GM19463 (cell line): ENCODE measurements around the gene MAP2K4.
"Not testable (repeated sequence)": the region's sequence is repeated elsewhere in the genome, so short reads cannot be mapped to it uniquely, and the experiment has no call there.

Source experiments
- ATAC-seq: cut with Tn5 transposase; IDR thresholded peaks from one replicate; pipeline ENCODE4 v1.9.1; 2021; ENCODE audit warnings: mild to moderate bottlenecking, moderate library complexity; ENCODE audit not compliant: unreplicated experiment

Gene MAP2K4

DNA sequence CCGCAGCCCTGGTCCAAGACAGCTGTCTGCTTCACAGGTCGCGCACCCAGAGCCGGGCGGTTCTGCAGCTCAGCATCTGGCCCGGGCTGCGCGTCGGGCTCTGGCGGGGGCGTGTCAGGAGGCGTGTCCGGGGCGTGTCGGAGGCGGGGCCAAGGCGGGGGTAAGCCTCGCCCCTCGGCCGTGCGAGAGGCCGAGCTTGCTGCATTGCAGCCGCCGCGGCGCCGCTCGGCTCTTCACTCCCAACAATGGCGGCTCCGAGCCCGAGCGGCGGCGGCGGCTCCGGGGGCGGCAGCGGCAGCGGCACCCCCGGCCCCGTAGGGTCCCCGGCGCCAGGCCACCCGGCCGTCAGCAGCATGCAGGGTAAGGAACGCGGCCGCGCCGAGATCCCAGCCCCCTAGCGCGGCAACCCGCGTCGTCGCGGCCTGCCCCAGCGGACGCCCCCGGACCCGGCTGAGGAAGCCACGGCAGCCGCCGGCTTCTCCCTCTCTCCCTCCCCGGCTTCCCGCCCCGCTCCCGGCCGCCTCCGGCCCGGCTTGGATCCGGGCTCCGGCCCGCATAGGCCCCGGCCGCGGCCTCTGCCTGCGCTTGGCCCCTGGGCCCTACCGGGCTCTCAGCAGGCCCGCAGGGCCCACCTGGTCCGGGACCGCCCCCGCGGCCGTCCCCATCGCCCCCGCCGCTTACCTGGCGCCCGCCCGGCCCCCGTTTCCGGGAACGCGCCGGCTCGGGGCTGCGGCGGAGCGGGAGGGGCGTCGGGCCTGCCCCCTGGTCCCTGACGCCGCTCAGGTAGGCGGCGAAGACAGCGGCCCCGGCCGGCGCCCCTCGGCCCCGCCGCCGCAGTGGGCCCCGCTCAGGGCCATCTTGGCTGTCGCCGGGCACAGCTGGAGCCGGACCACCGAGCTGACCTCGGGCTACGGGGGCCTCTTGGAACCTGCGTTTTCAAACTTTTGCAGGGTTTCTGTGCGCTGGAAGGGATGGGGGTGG, at the start of gene MAP2K4:
Gene MAP2K4 (plus strand): TSS at position 236 of the 981 bp plus-strand sequence. CDS start 10 bp downstream, at position 246.
- ATAC-seq: peak; percentile 93

DNA sequence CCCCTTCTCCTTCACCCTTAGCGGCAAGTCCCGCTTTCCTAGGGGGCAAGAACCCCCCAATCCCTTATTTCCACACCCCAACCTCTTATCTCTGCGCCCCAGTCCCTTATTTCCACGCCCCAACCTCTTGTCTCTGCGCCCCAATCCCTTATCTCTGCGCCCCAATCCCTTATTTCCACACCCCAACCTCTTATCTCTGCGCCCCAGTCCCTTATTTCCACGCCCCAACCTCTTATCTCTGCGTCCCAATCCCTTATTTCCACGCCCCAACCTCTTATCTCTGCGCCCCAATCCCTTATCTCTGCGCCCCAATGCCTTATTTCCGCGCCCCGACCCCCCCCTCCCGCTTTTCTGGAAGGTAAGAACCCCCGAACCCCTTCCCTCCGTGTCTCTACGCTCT, 47.9 kb upstream of the MAP2K4 start:
- not testable (repeated sequence) for ATAC-seq

DNA sequence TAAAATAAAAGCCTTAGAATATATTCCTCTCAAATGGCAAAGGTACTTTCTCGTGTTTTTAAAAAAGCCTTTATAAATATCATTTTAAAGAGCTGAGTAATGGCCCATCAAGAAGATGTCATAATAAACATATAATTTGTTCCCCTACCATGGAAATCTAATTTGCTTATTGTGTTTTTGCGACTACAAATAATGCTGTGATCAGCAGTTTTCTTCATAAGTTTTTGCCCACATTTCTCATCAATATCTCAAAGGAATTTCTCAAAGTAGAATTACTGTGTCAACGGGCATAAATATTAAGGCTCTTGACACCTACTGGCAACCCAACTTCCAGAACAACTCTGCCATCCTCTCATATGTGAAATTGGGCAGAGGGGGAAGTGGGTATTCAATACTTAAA, 40.9 kb upstream of the MAP2K4 start:
- ATAC-seq: no peak

DNA sequence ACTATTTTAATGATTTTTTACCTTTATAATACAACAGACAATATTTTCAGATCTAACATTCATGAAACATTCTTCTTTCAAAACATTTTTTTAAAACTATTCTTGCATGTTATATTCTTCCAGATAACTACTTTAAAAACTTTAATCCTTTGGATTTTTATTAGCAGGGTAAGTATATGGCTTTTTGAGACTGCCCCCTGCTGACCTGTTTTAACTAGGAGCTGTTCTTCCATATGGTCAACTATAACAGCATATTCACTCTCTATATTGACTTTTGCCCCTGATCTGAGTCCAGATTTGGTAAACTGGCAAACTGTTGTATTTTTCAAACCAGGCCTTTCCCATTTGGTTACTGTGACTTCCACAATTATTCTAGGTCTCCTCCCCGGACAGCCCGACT, 39.9 kb upstream of the MAP2K4 start:
- ATAC-seq: no peak

DNA sequence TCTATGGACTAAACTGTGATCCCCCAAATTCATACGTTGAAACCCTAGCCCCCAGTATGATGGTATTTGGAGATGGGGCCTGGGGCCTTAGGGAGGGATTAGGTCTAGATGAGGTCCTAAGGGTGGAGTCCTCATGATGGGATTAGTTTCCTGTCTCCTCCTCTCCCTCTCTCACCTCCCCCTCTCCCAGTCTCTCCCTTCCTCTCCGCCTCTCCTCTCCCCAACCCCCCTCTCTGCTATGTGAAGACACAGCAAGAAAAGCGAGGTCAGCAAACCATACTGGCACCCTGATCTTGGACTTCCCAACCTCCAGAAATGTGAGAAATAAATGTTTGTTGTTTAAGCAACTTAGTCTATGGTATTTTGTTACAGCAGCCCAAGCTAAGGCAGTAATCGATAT, 38.8 kb upstream of the MAP2K4 start:
- ATAC-seq: no peak

DNA sequence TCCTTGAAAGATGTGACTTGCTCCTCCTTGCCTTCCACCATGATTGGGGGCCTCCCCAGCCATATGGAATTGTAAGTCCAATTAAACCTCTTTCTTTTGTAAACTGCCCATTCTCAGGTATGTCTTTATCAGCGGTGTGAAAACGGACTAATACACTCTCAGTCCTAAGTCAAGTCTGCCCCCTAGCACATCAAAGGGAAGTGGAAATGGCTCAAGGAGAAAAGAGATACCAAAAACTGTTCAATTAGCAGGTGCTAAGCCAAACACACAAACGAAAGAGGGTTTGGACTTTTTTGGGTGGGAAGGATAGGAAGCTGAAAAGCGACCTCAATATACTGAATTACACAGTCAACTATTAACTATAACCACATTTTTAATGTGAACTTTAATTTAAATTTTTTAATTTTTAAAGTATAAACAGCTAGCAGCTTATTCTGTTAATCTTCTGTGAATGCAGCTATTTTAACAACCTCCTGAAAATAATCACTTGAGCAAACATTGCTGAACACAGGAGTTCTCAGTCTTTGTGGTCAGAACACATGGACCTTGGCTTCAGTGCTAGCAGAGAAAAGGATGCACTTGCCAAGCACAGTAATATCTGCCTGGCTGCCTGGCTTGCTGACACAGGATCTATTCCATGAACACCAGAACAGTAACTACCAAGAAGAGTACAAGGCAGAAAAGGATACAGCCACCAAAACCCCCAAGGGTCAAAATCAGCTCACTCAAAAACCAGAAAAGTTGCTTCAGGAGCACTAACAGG, 34.3 kb upstream of the MAP2K4 start:
- no peak for ATAC-seq

DNA sequence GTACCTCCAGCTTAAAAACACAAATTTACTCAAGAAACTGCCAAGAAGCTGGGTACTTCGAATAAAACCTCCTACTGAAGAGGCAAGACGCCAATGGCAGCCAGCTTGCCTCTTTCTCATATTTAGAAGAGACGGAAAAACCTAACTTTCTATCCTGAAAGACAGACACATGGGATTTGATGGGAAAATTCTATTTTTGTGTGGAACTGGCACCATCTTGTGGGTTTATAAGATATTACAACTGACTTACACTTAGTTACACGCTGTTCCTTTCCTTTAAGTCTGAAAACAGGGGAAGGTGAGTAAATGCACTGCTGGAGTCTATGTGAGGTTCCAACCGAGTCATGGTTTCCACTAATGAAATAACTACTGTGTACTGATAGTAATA, 33.7 kb upstream of the MAP2K4 start:
- ATAC-seq: no peak

DNA sequence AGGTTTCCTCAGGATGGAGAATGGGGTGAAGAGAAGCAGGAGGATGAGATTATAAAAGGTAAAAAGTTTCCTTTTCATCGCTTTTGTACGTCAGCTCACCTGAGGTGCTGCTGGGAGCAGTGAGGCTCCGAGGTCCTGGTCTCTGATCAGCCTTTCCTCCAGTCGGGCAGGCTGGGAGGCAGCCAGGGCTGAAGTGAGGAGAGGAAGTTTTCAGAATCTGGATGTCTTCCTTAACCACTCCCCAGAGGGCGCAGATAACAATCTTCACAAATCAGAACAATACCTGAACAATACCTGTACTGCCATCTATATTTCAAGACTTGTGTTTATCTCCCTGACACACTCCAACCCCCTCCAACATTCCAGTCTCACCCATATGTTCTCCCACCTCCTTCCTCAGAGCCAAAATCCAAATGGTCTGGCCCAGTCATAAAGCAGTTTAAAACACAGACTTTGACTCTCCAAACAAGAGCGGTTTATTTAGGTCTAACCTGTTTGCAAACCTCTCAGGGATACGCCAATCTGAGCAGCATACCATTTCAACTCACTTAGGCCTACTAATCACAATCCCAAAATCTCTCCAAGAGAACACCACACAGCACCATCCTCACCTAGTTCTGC, 30.2 kb upstream of the MAP2K4 start:
- no peak for ATAC-seq

DNA sequence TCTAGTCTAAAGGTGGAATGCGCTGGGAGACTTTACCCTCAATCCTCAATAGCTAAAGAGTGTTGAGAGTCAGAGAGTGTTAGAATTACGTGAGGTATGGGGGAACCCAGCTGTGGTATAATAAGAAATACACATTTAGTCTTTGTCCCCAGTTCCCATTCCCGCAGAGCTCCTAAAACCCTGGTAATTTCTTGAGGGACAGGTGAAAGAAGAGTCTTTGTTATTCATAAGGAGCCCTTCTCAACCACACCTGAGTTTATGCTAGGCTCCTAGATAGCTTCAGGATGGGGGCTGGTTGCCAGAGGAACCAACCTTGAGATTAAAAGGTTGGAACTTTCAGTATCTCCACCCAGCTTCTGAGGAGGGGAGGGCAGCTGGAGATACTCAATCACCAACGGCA, 29.2 kb upstream of the MAP2K4 start:
- no peak for ATAC-seq

DNA sequence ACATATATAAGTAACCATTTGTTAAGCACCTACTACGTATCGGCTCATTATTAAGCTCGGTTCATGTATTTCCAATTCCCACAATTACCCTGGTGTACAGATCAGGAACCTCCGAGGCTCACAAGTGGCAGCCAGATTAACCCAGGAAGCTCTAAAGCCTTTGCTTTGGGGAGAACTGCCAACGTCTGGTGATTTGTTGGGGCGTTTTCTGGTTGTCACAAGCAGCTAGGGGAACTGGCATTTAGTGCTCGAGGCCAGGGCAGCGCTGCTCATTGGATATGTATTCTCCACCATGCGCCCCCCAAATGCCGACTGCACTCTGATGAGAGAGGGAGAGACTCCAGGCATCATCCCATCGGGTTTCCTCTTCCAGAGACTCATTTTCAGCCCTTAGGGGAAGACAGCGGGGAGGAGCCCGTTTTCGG, 23.9 kb upstream of the MAP2K4 start:
- peak; percentile 26 for ATAC-seq

DNA sequence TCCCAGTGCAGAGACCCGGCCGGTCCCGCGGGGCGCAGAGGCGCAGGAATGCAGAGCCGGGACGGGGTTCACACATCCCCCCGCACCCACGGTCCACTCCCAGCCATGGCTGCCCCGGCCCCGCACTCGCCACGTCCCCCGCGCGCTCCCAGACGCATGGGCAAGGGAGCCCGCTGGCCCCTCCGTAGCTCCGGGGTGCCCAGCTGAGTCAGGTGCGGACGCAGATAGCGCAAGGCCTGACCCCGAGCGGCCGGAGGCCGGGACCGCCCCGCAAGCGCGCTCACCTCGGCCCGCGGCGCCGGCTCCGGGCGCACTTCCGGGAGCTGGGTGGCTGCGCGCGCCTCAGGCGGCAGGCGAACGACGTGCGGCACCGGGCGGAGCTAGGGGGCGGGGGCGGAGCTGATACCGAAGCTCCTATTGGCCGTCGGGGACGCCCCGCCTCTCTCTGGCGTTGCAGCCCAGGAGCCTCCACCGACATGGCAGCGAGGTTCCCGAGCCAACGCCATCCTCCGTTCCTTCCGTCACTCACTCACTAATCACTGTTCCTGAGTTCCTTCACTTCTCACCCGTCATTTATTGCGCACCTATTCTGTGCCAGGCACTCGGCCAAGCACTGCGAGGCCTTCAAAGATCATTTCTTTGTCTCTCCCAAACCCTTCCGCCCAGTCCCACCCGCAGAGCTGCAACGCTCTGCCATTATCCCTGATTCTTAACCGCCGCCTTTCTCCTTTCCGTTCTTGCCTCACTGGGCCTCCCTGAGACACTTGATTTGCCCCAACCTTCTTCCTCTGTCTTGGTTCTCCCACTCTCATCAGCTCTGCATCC, 23.3 kb upstream of the MAP2K4 start, which contains the start of gene ZNF18:
Gene ZNF18 (minus strand): TSS at position 329 of the 825 bp plus-strand sequence. CDS start 4,646 bp downstream, outside the sequence.
- peak; percentile 97 for ATAC-seq

DNA sequence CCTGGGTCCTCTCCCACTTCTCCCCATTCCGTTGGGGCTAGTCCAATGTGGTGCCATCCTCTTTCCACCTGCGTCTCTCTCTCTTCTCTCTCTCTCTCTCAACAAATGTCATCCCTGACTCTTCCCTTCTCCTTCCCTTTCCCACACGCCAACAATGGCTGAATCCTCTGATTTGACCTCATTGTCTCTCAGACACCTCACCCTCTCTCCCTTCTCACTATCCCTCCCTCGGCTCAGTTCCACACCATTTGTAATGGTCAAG, 22.8 kb upstream of the MAP2K4 start:
- ATAC-seq: no peak

DNA sequence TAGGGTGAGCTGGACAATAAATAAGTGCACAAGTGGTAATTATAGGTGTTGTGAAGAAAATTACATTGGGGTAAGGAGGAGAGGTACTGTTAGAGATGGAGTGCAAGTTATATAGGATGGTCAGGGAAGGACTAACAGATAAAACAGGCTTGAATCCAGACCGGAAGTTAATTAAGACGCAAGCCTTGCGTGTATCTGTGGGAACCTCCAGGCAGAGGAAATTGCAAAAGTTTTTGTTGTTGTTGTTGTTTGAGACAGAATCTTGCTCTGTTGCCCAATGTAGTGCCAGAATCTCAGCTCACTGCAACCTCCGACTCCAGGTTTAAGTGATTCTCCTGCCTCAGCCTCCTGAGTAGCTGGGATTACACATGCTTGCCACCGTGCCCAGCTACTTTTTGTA, 21.0 kb upstream of the MAP2K4 start:
- no peak for ATAC-seq

DNA sequence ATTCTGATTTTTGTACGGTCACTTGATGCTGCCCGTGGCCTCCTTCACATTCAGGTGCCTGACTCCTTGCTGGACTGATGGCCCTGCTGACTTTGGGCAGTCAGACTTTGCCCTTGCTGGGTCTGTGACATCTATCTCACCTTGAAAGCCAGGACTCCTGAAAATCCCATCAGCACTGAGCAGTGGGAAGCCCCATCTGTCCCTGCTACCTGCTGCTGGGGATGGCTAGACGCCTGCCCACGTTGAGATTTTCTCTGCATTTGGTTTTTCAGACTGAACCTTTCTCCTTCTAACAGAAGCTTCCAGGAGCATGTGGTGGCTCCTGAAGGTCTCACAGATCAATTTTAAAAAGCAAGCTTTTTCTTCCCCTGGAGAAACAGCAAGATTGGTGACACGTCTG, 13.2 kb upstream of the MAP2K4 start:
- no peak for ATAC-seq

DNA sequence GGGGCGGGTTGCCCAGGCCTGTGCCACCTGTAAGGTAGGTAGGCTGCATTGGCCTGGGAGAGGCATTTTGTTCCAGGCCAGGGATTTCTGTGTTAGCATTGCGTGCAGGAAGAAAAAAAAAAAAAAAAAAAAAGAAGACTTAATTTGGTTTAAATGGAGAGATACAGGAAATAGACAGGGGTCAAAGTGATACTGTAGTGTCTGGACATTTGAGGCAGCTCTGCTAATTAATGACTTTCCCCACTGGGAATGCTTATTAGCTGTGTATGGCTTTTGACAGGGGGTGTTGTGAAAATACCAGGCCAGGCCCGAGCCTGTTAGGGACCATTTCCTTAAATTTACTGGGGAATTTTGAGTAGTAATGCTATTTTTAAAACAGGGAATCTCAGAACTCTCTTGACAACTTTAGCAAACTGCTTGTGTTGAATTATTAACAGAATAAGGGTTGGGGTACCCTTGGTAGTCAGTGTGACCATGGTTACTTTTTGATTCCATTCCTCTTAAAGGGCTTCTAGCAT, 1.0 kb downstream of the MAP2K4 start:
- no peak for ATAC-seq

DNA sequence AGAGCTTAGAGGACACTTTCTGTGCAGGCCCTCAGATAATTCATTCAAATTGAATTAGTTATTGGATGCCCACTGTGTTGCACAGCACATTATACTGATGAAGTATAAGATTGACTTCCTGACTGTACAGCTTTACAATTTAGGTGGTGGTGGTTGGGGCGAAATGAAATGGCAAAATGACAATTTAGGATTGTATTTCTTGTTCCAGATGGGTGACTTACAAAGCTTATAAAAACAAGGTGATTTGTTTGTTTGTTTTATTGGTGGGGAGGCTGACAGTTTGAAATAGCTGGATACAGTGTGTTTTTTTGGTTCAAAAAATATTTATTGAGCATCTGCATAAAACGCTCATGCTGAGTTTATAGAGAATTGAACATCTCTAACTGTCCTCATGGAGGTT, 1.6 kb downstream of the MAP2K4 start:
- ATAC-seq: no peak

DNA sequence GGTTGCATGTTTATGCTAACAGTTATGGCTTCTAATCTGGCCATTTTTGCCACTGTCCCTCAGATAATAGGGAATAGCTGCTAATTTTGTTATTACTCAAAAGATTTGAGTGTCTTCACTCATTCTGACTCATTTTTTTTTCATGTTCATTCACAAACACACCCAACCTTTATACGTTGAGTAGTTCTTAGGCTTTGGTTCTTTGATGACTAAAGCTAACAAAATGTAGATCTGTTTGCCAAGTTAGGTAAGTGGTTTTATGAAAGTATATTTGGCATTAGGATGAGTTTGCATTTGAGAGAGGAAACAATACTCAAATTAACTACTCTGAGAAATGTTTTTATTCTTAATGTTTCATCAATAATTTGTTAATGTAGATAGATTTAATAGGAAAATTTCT, 3.6 kb downstream of the MAP2K4 start:
- ATAC-seq: no peak

DNA sequence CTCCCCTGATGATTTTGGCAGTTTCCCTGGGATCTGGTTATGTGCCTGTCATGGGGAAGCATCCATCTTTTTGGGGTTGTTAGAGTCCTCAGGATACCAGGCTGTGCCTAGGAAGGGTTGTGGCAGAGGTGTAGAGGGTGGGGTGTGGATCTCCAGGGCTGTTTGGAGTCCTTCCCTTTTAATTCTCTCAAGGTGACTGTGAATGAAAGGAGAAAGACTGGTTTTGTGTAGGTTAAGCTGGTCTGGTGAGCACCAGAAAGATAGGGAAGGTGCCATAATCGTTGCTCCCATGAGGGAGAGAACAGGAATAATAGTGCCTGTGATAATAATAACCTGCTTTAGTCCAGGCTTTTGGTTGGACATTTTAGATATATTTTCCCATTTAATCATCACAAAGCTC, 7.0 kb downstream of the MAP2K4 start:
- no peak for ATAC-seq

DNA sequence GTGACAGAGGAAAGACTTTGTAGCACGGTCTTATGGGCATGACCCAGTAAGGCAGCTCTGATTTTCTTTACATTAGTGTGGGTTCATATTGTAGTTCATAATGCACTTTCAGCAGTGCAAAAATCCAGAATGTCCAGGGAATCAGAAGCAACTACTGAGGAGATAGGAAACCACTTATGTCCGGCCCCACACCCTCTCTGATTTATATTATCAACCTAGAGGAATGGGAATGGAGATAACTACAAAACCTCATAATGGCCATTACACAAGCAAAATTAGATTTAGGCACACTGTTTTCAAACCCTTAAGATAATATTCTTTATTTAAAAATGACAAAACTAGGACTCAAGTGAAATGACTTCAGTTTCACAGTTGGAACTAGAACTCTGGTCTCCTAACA, 7.9 kb downstream of the MAP2K4 start:
- ATAC-seq: no peak

DNA sequence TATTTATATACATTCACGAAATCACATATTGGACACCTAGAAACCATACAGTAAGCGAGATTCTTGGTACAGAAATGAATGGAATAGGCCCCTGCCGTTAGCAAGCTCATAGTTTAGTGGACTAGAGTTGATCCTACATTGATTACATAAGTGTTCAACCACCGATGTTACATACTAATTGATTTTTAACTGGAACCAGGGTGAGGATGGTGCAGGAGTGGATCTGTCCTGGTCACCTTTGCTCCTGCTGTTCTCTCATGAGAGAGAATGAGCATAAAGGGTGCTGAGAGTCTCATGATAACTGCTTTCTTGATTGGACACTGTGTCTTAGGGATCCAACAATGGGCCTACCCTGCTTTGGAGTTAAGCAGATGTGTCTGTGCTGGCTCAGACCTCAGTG, 13.9 kb downstream of the MAP2K4 start:
- ATAC-seq: no peak

DNA sequence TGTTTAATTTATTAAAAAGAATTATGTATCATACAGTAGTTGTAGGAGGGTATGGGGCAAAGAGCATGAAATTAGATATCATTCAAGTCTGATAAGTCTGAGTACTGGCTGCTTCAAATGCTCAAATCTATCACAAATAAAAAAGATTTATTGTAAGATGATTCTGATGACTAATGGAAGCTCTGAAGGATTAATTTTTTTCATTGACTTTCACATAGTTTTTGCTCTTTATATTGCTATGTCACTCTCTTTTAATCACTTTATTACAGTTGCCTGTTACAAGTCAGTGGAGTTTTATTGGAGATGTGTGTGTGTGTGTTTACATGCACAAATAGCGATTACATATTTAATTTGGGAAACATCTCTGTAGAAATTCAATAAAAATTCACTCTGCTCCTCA, 15.0 kb downstream of the MAP2K4 start:
- no peak for ATAC-seq
